Measurements from ENCODE around the gene OTOG. TPM values are rescaled to one million over a fixed set of nuclear protein-coding genes. Genes with fewer than 3 reads are reported as not detected.
A peak's percentile ranks its signal among the peaks of the same experiment; 100 is the strongest.

OTOG gene
- total RNA-seq, 1 donor from 2014 or later: not detected

DNA sequence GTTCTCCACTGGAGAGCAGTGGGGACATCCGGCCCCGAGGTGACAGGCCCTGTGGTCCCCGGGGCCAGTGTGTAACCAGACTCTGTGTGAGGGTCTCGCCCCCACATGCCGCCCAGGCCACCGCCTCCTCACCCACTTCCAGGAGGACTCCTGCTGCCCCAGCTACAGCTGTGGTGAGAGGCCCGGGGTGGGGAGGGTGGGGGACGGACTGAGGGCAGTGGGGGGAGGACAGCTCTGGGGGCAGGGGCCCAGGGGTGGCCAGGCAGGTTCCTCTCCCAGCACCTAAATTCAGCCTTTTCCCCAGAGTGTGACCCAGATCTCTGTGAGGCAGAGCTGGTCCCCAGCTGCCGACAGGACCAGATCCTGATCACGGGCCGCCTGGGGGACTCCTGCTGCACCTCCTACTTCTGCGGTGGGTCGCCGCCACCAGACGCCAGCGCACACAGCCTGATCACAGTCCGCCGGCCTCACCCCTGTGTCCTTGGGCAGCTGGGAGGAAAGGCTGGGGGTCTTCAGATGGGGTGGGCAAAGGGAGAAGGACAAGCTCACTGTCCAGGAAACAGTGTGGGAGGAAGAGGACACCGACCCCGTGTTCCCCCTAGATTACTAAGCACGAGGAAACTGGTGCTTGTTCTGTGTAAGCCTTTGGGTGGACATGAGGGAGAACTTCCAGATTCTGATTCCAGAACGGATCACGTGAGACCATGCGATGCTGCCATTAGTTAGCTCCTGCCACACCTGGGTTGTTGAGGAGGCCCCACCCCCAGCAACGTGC is 87.9 kb downstream of the OTOG start:
- DNase-seq (ENCODE audit: low spot score): peak; percentile 87
- Mint-ChIP-seq H3K36me3 (ENCODE audit: low read depth) (no peaks in the 10 kb centered on the region), H3K4me1 (ENCODE audit: low read depth) (no peaks in the 10 kb centered on the region), H3K4me3 (ENCODE audit: unreplicated experiment) (no peak overlapping the region), H3K27ac (ENCODE audit: unreplicated experiment) (no peak overlapping the region), H3K27me3 (ENCODE audit: low read depth) (peaks cover 8% of the 10 kb centered on the region), H3K9me3 (ENCODE audit: low read depth) (no peaks in the 10 kb centered on the region)
- TF ChIP-seq, protein P1, sequence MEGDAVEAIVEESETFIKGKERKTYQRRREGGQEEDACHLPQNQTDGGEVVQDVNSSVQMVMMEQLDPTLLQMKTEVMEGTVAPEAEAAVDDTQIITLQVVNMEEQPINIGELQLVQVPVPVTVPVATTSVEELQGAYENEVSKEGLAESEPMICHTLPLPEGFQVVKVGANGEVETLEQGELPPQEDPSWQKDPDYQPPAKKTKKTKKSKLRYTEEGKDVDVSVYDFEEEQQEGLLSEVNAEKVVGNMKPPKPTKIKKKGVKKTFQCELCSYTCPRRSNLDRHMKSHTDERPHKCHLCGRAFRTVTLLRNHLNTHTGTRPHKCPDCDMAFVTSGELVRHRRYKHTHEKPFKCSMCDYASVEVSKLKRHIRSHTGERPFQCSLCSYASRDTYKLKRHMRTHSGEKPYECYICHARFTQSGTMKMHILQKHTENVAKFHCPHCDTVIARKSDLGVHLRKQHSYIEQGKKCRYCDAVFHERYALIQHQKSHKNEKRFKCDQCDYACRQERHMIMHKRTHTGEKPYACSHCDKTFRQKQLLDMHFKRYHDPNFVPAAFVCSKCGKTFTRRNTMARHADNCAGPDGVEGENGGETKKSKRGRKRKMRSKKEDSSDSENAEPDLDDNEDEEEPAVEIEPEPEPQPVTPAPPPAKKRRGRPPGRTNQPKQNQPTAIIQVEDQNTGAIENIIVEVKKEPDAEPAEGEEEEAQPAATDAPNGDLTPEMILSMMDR (IDR thresholded peaks at IDR 0.05): no peak

DNA sequence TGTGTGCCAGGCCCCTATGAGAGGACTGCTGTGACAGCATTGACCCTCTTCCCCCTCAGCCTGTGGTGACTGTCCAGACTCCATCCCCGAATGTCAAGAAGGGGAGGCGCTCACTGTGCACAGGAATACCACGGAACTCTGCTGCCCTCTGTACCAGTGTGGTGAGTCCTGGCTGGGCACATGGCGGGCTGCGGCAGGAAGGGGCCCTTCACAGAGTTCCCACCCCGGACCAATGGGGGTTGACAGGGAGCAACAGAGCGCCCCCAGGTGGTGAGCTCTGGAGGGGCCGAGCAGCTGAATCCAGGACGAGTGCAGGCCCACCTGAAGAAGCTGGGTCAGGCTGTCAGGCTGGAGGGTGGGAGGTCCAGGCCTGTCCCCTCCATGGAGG is 88.5 kb downstream of the OTOG start:
- Mint-ChIP-seq H3K4me3 (ENCODE audit: unreplicated experiment) (no peak overlapping the region), H3K9me3 (ENCODE audit: low read depth) (no peaks in the 10 kb centered on the region), H3K27me3 (ENCODE audit: low read depth) (peaks cover 5% of the 10 kb centered on the region), H3K4me1 (ENCODE audit: low read depth) (no peaks in the 10 kb centered on the region), H3K27ac (ENCODE audit: unreplicated experiment) (no peak overlapping the region), H3K36me3 (ENCODE audit: low read depth) (no peaks in the 10 kb centered on the region)
- TF ChIP-seq, protein P1 (IDR thresholded peaks at IDR 0.05): peak; percentile 13
- DNase-seq (ENCODE audit: low spot score): no peak

DNA sequence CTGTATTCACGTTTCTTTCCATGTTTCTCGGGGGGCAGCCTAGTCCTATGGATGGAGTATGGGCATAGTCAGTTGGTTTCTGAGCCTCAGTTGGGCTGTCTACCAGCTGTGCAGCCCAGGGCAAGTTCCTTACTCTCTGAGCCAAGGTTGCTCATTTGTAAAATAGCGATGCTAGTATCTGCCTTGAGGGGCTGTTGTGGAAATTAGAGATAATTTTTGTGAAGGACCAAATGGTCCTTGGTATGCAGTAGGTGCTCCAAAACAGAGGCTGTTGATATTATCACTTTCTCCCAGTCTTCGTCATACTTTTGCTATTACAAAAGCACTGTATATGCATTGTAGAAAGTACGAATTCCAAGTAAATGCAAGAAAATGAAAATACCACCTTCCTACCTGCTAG is 89.7 kb downstream of the OTOG start:
- no peaks in the 10 kb centered on the region for H3K4me1 Mint-ChIP-seq (ENCODE audit: low read depth)
- TF ChIP-seq, protein P1 (IDR thresholded peaks at IDR 0.05): no peak
- no peak overlapping the region for H3K27ac Mint-ChIP-seq (ENCODE audit: unreplicated experiment)
- no peak for DNase-seq (ENCODE audit: low spot score)
- no peaks in the 10 kb centered on the region for H3K9me3 Mint-ChIP-seq (ENCODE audit: low read depth)
- H3K36me3 Mint-ChIP-seq (ENCODE audit: low read depth): no peaks in the 10 kb centered on the region
- H3K27me3 Mint-ChIP-seq (ENCODE audit: low read depth): peaks cover 2% of the 10 kb centered on the region
- H3K4me3 Mint-ChIP-seq (ENCODE audit: unreplicated experiment): no peak overlapping the region

DNA sequence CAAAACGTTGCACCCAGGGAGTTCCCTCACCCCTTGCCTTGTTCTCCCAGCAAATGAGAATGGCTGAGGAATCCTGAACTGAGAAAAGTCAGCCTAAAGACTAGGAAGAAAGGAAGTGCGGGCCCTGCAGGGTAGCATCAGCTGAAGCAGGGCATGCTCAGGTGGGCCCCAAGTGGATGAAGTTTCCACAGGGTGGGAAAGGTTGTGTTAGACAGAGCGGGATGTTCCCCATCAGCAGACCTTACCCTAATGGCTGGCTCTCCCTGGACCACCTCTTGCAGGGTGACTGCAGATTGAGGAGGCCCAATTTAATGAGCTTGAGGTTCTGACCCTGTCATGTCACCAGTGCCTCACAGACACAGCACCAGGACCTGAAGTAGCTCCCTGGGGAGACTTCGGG is 90.8 kb downstream of the OTOG start:
- Mint-ChIP-seq H3K9me3 (ENCODE audit: low read depth) (no peaks in the 10 kb centered on the region), H3K27ac (ENCODE audit: unreplicated experiment) (no peak overlapping the region), H3K27me3 (ENCODE audit: low read depth) (peaks cover 2% of the 10 kb centered on the region), H3K4me3 (ENCODE audit: unreplicated experiment) (no peak overlapping the region), H3K4me1 (ENCODE audit: low read depth) (no peaks in the 10 kb centered on the region), H3K36me3 (ENCODE audit: low read depth) (no peaks in the 10 kb centered on the region)
- TF ChIP-seq, protein P1 (IDR thresholded peaks at IDR 0.05): no peak
- no peak for DNase-seq (ENCODE audit: low spot score)

DNA sequence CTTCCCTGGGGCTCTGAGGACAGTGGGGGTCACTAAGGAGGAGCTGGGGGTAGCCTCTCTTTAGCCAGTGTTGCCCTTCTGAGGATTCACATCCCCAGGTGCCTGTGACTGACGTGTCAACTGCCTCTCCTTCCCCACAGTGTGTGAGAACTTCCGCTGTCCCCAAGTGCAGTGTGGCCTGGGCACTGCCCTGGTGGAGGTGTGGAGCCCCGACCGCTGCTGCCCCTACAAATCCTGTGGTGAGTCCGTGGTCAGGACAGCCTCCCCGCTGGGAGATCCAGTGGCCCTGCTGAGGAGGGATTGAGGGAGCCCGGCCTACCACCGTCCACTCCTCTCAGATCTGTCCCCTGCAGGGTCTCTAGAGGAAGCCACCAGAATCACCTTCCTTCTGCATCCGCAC is 91.3 kb downstream of the OTOG start:
- TF ChIP-seq, protein P1 (IDR thresholded peaks at IDR 0.05): no peak
- no peaks in the 10 kb centered on the region for H3K9me3 Mint-ChIP-seq (ENCODE audit: low read depth)
- peaks cover 2% of the 10 kb centered on the region for H3K27me3 Mint-ChIP-seq (ENCODE audit: low read depth)
- H3K27ac Mint-ChIP-seq (ENCODE audit: unreplicated experiment): no peak overlapping the region
- DNase-seq (ENCODE audit: low spot score): no peak
- H3K4me3 Mint-ChIP-seq (ENCODE audit: unreplicated experiment): no peak overlapping the region
- no peaks in the 10 kb centered on the region for H3K36me3 Mint-ChIP-seq (ENCODE audit: low read depth)
- no peaks in the 10 kb centered on the region for H3K4me1 Mint-ChIP-seq (ENCODE audit: low read depth)

Data from chondrocyte (in vitro differentiated cells).